ENCODE results near the gene MSX1.
A peak's percentile ranks its signal among the peaks of the same experiment; 100 is the strongest.

Gene MSX1

GRCh38 chr4:4858527-4859324 lies 739 bp upstream of the MSX1 start:
- peaks cover 41% of the 10 kb centered on the region for H3K4me1 Mint-ChIP-seq
- DNase-seq (no peak), ATAC-seq (no peak)
- no peak overlapping the region for H3K27ac Mint-ChIP-seq
- H3K9me3 Mint-ChIP-seq, result no peaks in the 10 kb centered on the region
- peaks cover 77% of the 10 kb centered on the region for H3K27me3 Mint-ChIP-seq
- H3K4me3 Mint-ChIP-seq, result peak overlapping the region; percentile 51
- H3K36me3 Mint-ChIP-seq (ENCODE audit: low read depth), result no peaks in the 10 kb centered on the region

GRCh38 chr4:4859799-4860599 lies 534 bp downstream of the MSX1 start:
- DNase-seq (no peak), ATAC-seq (peak; percentile 33)

GRCh38 chr4:4860600-4861389 lies 1.3 kb downstream of the MSX1 start:
- Mint-ChIP-seq H3K9me3 (no peaks in the 10 kb centered on the region), H3K4me1 (peaks cover 34% of the 10 kb centered on the region), H3K27ac (no peak overlapping the region), H3K27me3 (peaks cover 80% of the 10 kb centered on the region), H3K4me3 (peak overlapping the region; percentile 70), H3K36me3 (ENCODE audit: low read depth) (no peaks in the 10 kb centered on the region)
- ATAC-seq (no peak), DNase-seq (no peak)

More at GRCh38 chr4:4859799-4860599, 534 bp downstream of the MSX1 start:
- Mint-ChIP-seq H3K4me3 (peak overlapping the region; percentile 70), H3K27ac (no peak overlapping the region), H3K9me3 (no peaks in the 10 kb centered on the region), H3K27me3 (peaks cover 80% of the 10 kb centered on the region), H3K4me1 (peaks cover 37% of the 10 kb centered on the region), H3K36me3 (ENCODE audit: low read depth) (no peaks in the 10 kb centered on the region)

- H3K27ac Mint-ChIP-seq, result no peak overlapping the region
- DNase-seq (no peak), ATAC-seq (no peak)
- H3K9me3 Mint-ChIP-seq, result no peaks in the 10 kb centered on the region
- peaks cover 34% of the 10 kb centered on the region for H3K4me1 Mint-ChIP-seq
- peaks cover 2% of the 10 kb centered on the region for H3K36me3 Mint-ChIP-seq (ENCODE audit: low read depth)
- H3K4me3 Mint-ChIP-seq, result no peak overlapping the region
- peaks cover 80% of the 10 kb centered on the region for H3K27me3 Mint-ChIP-seq
Observed at GRCh38 chr4:4861390-4862018, 2.0 kb downstream of the MSX1 start.

GRCh38 chr4:4862071-4862551 lies 2.6 kb downstream of the MSX1 start:
- Mint-ChIP-seq H3K27me3 (peaks cover 79% of the 10 kb centered on the region), H3K4me1 (peaks cover 33% of the 10 kb centered on the region), H3K9me3 (no peaks in the 10 kb centered on the region), H3K27ac (no peak overlapping the region), H3K4me3 (no peak overlapping the region), H3K36me3 (ENCODE audit: low read depth) (peaks cover 3% of the 10 kb centered on the region)
- ATAC-seq, result no peak
- no peak for DNase-seq

- DNase-seq, result no peak
- no peak for ATAC-seq
- Mint-ChIP-seq H3K4me3 (no peak overlapping the region), H3K9me3 (no peaks in the 10 kb centered on the region), H3K36me3 (ENCODE audit: low read depth) (peaks cover 3% of the 10 kb centered on the region), H3K27me3 (peaks cover 71% of the 10 kb centered on the region), H3K27ac (peak overlapping the region; percentile 4), H3K4me1 (peaks cover 29% of the 10 kb centered on the region)
Observed at GRCh38 chr4:4862665-4863482, 3.4 kb downstream of the MSX1 start.

GRCh38 chr4:4864443-4864939 lies 5.0 kb downstream of the MSX1 start:
- Mint-ChIP-seq H3K36me3 (ENCODE audit: low read depth) (peaks cover 3% of the 10 kb centered on the region), H3K4me1 (peaks cover 23% of the 10 kb centered on the region), H3K27ac (no peak overlapping the region), H3K9me3 (no peaks in the 10 kb centered on the region), H3K4me3 (no peak overlapping the region), H3K27me3 (peaks cover 69% of the 10 kb centered on the region)
- DNase-seq (no peak), ATAC-seq (no peak)

- no peak overlapping the region for H3K4me3 Mint-ChIP-seq
- peaks cover 75% of the 10 kb centered on the region for H3K27me3 Mint-ChIP-seq
- H3K27ac Mint-ChIP-seq, result no peak overlapping the region
- H3K9me3 Mint-ChIP-seq, result no peaks in the 10 kb centered on the region
- H3K4me1 Mint-ChIP-seq, result peaks cover 27% of the 10 kb centered on the region
- DNase-seq (no peak), ATAC-seq (no peak)
- H3K36me3 Mint-ChIP-seq (ENCODE audit: low read depth), result peaks cover 3% of the 10 kb centered on the region
Observed at GRCh38 chr4:4864940-4865704, 5.7 kb downstream of the MSX1 start.

GRCh38 chr4:4865705-4866123 lies 6.2 kb downstream of the MSX1 start:
- no peak for ATAC-seq
- Mint-ChIP-seq H3K36me3 (ENCODE audit: low read depth) (peaks cover 3% of the 10 kb centered on the region), H3K4me1 (peaks cover 27% of the 10 kb centered on the region), H3K27me3 (peaks cover 77% of the 10 kb centered on the region), H3K9me3 (no peaks in the 10 kb centered on the region), H3K27ac (peak overlapping the region; percentile 69), H3K4me3 (peak overlapping the region; percentile 46)
- no peak for DNase-seq

- Mint-ChIP-seq H3K27ac (peak overlapping the region; percentile 69), H3K27me3 (peaks cover 78% of the 10 kb centered on the region), H3K36me3 (ENCODE audit: low read depth) (peaks cover 3% of the 10 kb centered on the region), H3K4me3 (peak overlapping the region; percentile 46), H3K9me3 (no peaks in the 10 kb centered on the region), H3K4me1 (peaks cover 29% of the 10 kb centered on the region)
- no peak for DNase-seq
- ATAC-seq, result no peak
Observed at GRCh38 chr4:4866124-4866865, 6.8 kb downstream of the MSX1 start.

- H3K4me1 Mint-ChIP-seq, result peaks cover 26% of the 10 kb centered on the region
- H3K4me3 Mint-ChIP-seq, result no peak overlapping the region
- no peak overlapping the region for H3K27ac Mint-ChIP-seq
- H3K36me3 Mint-ChIP-seq (ENCODE audit: low read depth), result peaks cover 3% of the 10 kb centered on the region
- no peaks in the 10 kb centered on the region for H3K9me3 Mint-ChIP-seq
- ATAC-seq (no peak), DNase-seq (no peak)
- H3K27me3 Mint-ChIP-seq, result peaks cover 76% of the 10 kb centered on the region
Observed at GRCh38 chr4:4866866-4867374, 7.5 kb downstream of the MSX1 start.
